Hepatocyte (in vitro differentiated cells): ENCODE results near the gene QRICH1. TPM values are rescaled to one million over a fixed set of nuclear protein-coding genes. Genes with fewer than 3 reads are reported as not detected.

ENCODE experiments used
- DNase-seq: peaks from one replicate; pipeline ENCODE4 v3.0.0-alpha.2; 2016; ENCODE audit warnings: low spot score
- H2AFZ ChIP-seq: fragments of 200-600 bp; sonication (generic); 2 replicates; pipeline ENCODE4 v1.6.0; 2016; ENCODE audit warnings: antibody characterized with exemption, mild to moderate bottlenecking
- H3K27ac ChIP-seq: fragments of 200-600 bp; sonication (generic); 2 replicates; pipeline ENCODE4 v1.5.1; 2016; ENCODE audit warnings: mild to moderate bottlenecking
- H3K27me3 ChIP-seq: fragments of 200-600 bp; sonication (generic); 2 replicates; pipeline ENCODE4 v1.6.1; 2016
- H3K36me3 ChIP-seq: fragments of 200-600 bp; sonication (generic); replicated peaks from 2 replicates; pipeline ENCODE4 v1.5.1; 2016; ENCODE audit warnings: low read depth; ENCODE audit not compliant: insufficient read depth
- H3K4me1 ChIP-seq: fragments of 200-600 bp; sonication (generic); 2 replicates; pipeline ENCODE4 v1.5.1; 2016; ENCODE audit warnings: mild to moderate bottlenecking, moderate library complexity; ENCODE audit not compliant: insufficient read depth
- H3K4me2 ChIP-seq: fragments of 200-600 bp; sonication (generic); 2 replicates; pipeline ENCODE4 v1.6.0; 2016
- H3K4me3 ChIP-seq: fragments of 200-600 bp; sonication (generic); 2 replicates; pipeline ENCODE4 v1.5.1; 2016; ENCODE audit warnings: mild to moderate bottlenecking
- H3K79me2 ChIP-seq: fragments of 200-600 bp; sonication (generic); 2 replicates; pipeline ENCODE4 v1.6.0; 2017; ENCODE audit warnings: mild to moderate bottlenecking
- H3K9me2 ChIP-seq: fragments of 200-600 bp; sonication (generic); replicated peaks from 2 replicates; pipeline ENCODE4 v1.6.0; 2017; ENCODE audit warnings: mild to moderate bottlenecking; ENCODE audit not compliant: insufficient read depth
- H3K9me3 ChIP-seq: fragments of 200-600 bp; sonication (generic); 2 replicates; pipeline ENCODE4 v1.5.1; 2016; ENCODE audit warnings: low read depth, mild to moderate bottlenecking
- H4K20me1 ChIP-seq: fragments of 200-600 bp; sonication (generic); 2 replicates; pipeline ENCODE4 v1.6.0; 2016; ENCODE audit warnings: mild to moderate bottlenecking; ENCODE audit not compliant: insufficient read depth, poor library complexity, severe bottlenecking
- EZH2 ChIP-seq: fragments of 200-600 bp; sonication (generic); IDR thresholded peaks from 2 replicates; pipeline ENCODE4 v1.6.1; 2016; ENCODE audit warnings: antibody characterized with exemption, mild to moderate bottlenecking, borderline replicate concordance
- EZH2phosphoT487 ChIP-seq: fragments of 200-600 bp; sonication (generic); IDR thresholded peaks from one replicate; pipeline ENCODE4 v1.6.1; 2018; ENCODE audit warnings: antibody characterized with exemption, mild to moderate bottlenecking, low read depth, moderate library complexity; ENCODE audit not compliant: unreplicated experiment, severe bottlenecking
- WGBS: methylation state at CpG from one replicate; pipeline ENCODE4 v1.1.6; 2016; ENCODE audit warnings: low lambda C conversion rate; ENCODE audit errors: missing lambda C conversion rate; 5-methylcytosine and 5-hydroxymethylcytosine counted together
- polyA plus RNA-seq: library from polyadenylated mRNA; unstranded; fragments of >200 nt; fragmentation: Nextera tagmentation; extraction: Ambion mirVana; gene quantifications from 2 replicates; pipeline ENCODE4 v1.2.1, GENCODE V29; 2016
- total RNA-seq: library from RNA; depleted of rRNA; stranded (reverse); fragments of >200 nt; gene quantifications from 2 replicates; pipeline ENCODE4 v1.2.3, GENCODE V29; 2014
- TF ChIP-seq, protein P1 (sequence below): fragments of 200-600 bp; sonication (generic); IDR thresholded peaks from 2 replicates; pipeline ENCODE4 v1.5.1; 2016; ENCODE audit warnings: antibody characterized with exemption, mild to moderate bottlenecking; ENCODE audit not compliant: poor library complexity

The QRICH1 gene
- total and polyA plus RNA-seq, 2 experiments from 2014 or later = 42.6 to 79.9 TPM

GRCh38 chr3:49053543-49053942, 40.3 kb downstream of the QRICH1 start:
- Histone ChIP-seq H3K79me2 (peaks cover 16% of the 10 kb centered on the region), H3K9me3 (no peaks in the 10 kb centered on the region), H3K4me2 (no peak overlapping the region), H2AFZ (no peak overlapping the region), H3K4me1 (no peaks in the 10 kb centered on the region), H3K27ac (no peak overlapping the region), H4K20me1 (peaks cover 6% of the 10 kb centered on the region), H3K4me3 (no peak overlapping the region), H3K36me3 (no peaks in the 10 kb centered on the region), H3K27me3 (no peaks in the 10 kb centered on the region), H3K9me2 (no peaks in the 10 kb centered on the region)
- no peak for DNase-seq
- 100% methylated on average over 1 of the region's 1 CpG for WGBS
- no peak for TF ChIP-seq EZH2
- no peak for TF ChIP-seq EZH2phosphoT487
- TF ChIP-seq, protein P1, sequence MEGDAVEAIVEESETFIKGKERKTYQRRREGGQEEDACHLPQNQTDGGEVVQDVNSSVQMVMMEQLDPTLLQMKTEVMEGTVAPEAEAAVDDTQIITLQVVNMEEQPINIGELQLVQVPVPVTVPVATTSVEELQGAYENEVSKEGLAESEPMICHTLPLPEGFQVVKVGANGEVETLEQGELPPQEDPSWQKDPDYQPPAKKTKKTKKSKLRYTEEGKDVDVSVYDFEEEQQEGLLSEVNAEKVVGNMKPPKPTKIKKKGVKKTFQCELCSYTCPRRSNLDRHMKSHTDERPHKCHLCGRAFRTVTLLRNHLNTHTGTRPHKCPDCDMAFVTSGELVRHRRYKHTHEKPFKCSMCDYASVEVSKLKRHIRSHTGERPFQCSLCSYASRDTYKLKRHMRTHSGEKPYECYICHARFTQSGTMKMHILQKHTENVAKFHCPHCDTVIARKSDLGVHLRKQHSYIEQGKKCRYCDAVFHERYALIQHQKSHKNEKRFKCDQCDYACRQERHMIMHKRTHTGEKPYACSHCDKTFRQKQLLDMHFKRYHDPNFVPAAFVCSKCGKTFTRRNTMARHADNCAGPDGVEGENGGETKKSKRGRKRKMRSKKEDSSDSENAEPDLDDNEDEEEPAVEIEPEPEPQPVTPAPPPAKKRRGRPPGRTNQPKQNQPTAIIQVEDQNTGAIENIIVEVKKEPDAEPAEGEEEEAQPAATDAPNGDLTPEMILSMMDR = no peak

GRCh38 chr3:49035281-49035680, 58.6 kb downstream of the QRICH1 start:
- no peaks in the 10 kb centered on the region for H3K27me3 ChIP-seq
- no peaks in the 10 kb centered on the region for H3K4me1 ChIP-seq
- no peaks in the 10 kb centered on the region for H3K9me2 ChIP-seq
- no peak overlapping the region for H3K27ac ChIP-seq
- WGBS = 93% methylated on average over 3 of the region's 3 CpGs
- H3K4me2 ChIP-seq = no peak overlapping the region
- no peak overlapping the region for H2AFZ ChIP-seq
- H3K79me2 ChIP-seq = no peaks in the 10 kb centered on the region
- no peaks in the 10 kb centered on the region for H3K9me3 ChIP-seq
- no peaks in the 10 kb centered on the region for H4K20me1 ChIP-seq
- TF ChIP-seq, protein P1 = no peak
- TF ChIP-seq EZH2phosphoT487 (no peak), EZH2 (no peak)
- H3K36me3 ChIP-seq = no peaks in the 10 kb centered on the region
- H3K4me3 ChIP-seq = no peak overlapping the region
- no peak for DNase-seq

- no peak overlapping the region for H3K27ac ChIP-seq
- no peak overlapping the region for H2AFZ ChIP-seq
- no peak for DNase-seq
- no peaks in the 10 kb centered on the region for H3K9me3 ChIP-seq
- H3K27me3 ChIP-seq = no peaks in the 10 kb centered on the region
- no peaks in the 10 kb centered on the region for H4K20me1 ChIP-seq
- WGBS = 94% methylated on average over 2 of the region's 2 CpGs
- no peak overlapping the region for H3K4me3 ChIP-seq
- TF ChIP-seq EZH2phosphoT487 (no peak), EZH2 (no peak)
- TF ChIP-seq, protein P1 = no peak
- no peak overlapping the region for H3K4me2 ChIP-seq
- no peaks in the 10 kb centered on the region for H3K36me3 ChIP-seq
- no peaks in the 10 kb centered on the region for H3K79me2 ChIP-seq
- H3K9me2 ChIP-seq = no peaks in the 10 kb centered on the region
- H3K4me1 ChIP-seq = no peaks in the 10 kb centered on the region
These were observed 59.2 kb downstream of the QRICH1 start for GRCh38 chr3:49034650-49035049.

DNA sequence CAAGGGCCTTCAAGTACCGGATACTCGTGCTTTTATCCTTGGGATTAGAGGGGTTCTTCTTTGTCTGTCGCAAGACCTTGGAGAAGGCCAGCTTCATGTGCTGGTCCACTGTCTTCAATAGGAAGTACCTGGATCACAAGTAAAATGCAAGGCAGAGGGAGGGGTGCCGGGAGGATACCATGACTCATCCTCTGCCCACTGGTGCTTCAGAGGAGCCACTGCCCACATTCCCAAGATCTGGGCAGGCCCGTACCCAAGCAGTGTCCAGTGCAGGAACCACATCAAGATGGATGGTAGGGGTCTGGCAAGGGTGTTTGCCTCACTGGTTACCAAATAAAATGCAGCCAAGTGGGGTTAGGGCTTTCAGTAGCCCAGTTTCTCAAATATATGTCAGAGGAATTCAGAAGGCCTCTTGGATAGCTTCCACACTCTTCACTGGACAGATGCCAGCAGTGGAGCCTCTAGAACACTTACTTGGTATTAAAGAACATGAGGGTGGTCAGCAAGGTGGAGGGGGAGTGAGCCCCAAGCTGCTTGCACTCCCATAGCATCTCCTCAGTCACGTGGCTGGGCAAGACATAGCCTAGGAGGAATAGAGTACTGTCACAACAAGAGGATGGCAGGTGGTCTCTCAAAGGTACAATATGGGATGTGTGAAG, 61.1 kb downstream of the QRICH1 start:
- no peak for DNase-seq
- Histone ChIP-seq H3K4me3 (no peak overlapping the region), H3K27me3 (no peaks in the 10 kb centered on the region), H3K79me2 (peaks cover 13% of the 10 kb centered on the region), H3K4me1 (peaks cover 13% of the 10 kb centered on the region), H3K9me2 (no peaks in the 10 kb centered on the region), H3K4me2 (no peak overlapping the region), H2AFZ (no peak overlapping the region), H3K36me3 (no peaks in the 10 kb centered on the region), H3K27ac (no peak overlapping the region), H4K20me1 (no peaks in the 10 kb centered on the region), H3K9me3 (no peaks in the 10 kb centered on the region)
- TF ChIP-seq, protein P1 = no peak
- no peak for TF ChIP-seq EZH2phosphoT487
- TF ChIP-seq EZH2 = no peak
- 93% methylated on average over 6 of the region's 6 CpGs for WGBS
